Uterus (tissue), 2 donors: Measurements from ENCODE around the gene SPEM3.

Experiments
- POLR2A ChIP-seq, 2 donors: fragments of 450-650 bp; IDR thresholded peaks; one replicate each; pipeline ENCODE4 v1.6.1; 2016; ENCODE audit warnings: antibody characterized with exemption in 2 of 2, mild to moderate bottlenecking in 1 of 2, moderate library complexity in 1 of 2
- TF ChIP-seq, protein P1 (sequence below), 4 experiments: fragments of 200-600 bp in 2 of 4; fragments of 450-650 bp in 2 of 4; sonication (generic) in 2 of 4; IDR thresholded peaks; one replicate each; pipeline ENCODE4 v1.5.1; 2016 to 2019; ENCODE audit warnings: antibody characterized with exemption in 4 of 4, mild to moderate bottlenecking in 2 of 4, moderate library complexity in 1 of 4

- TF ChIP-seq, protein P1, sequence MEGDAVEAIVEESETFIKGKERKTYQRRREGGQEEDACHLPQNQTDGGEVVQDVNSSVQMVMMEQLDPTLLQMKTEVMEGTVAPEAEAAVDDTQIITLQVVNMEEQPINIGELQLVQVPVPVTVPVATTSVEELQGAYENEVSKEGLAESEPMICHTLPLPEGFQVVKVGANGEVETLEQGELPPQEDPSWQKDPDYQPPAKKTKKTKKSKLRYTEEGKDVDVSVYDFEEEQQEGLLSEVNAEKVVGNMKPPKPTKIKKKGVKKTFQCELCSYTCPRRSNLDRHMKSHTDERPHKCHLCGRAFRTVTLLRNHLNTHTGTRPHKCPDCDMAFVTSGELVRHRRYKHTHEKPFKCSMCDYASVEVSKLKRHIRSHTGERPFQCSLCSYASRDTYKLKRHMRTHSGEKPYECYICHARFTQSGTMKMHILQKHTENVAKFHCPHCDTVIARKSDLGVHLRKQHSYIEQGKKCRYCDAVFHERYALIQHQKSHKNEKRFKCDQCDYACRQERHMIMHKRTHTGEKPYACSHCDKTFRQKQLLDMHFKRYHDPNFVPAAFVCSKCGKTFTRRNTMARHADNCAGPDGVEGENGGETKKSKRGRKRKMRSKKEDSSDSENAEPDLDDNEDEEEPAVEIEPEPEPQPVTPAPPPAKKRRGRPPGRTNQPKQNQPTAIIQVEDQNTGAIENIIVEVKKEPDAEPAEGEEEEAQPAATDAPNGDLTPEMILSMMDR (IDR thresholded peaks at IDR 0.05) = no peak
- TF ChIP-seq POLR2A (IDR thresholded peaks at IDR 0.05) = no peak
Measured at GRCh38 chr17:7423679-7424078, 5.0 kb upstream of the SPEM3 start.
